Neural progenitor cell (in vitro differentiated cells): Measurements from ENCODE around the gene FBXW11.

Source experiments
- CTCF ChIP-seq: fragments of 200-600 bp; sonication (generic); IDR thresholded peaks from 2 replicates; pipeline ENCODE4 v1.5.1; 2017; ENCODE audit warnings: antibody characterized with exemption, mild to moderate bottlenecking
- EZH2 ChIP-seq: fragments of 200-600 bp; sonication (generic); IDR thresholded peaks from 2 replicates; pipeline ENCODE4 v1.6.1; 2017; ENCODE audit warnings: antibody characterized with exemption, mild to moderate bottlenecking, moderate library complexity
- EZH2phosphoT487 ChIP-seq: fragments of 200-600 bp; sonication (generic); IDR thresholded peaks from 2 replicates; pipeline ENCODE4 v1.6.1; 2017; ENCODE audit warnings: antibody characterized with exemption

GRCh38 chr5:171874234-171874633 lies 132.2 kb downstream of the FBXW11 start:
- TF ChIP-seq CTCF (no peak), EZH2phosphoT487 (no peak), EZH2 (no peak)
